HepG2 (cell line): ENCODE data around the gene ATOH8. TPM values are rescaled to one million over a fixed set of nuclear protein-coding genes. Genes with fewer than 3 reads are reported as not detected.

Experiments used
- ATAC-seq: fragments of 200-7000 bp; cut with Tn5 transposase; 3 replicates; pipeline ENCODE4 v1.9.1; 2020; ENCODE audit warnings: mild to moderate bottlenecking, moderate library complexity
- BruUV-seq: library from RNA; stranded (reverse); fragments of 400-500 nt; replicated peaks from 2 replicates; lab custom pipeline; 2021; lab: Mats Ljungman, UMichigan
- CTCF ChIA-PET: fragments of 300-600 bp; formaldehyde crosslinking; extraction: SDS; loops from one replicate; lab custom pipeline; 2021; ENCODE audit warnings: low total read pairs, inconsistent platforms, low intra/inter-chr PET ratio; lab: Yijun Ruan, JAX
- POLR2A ChIA-PET: fragments of 350-600 bp; sonication (Branson Sonifier 250); formaldehyde crosslinking; loops from one replicate; lab custom pipeline; 2020; ENCODE audit warnings: antibody characterized with exemption, inconsistent platforms; lab: Yijun Ruan, JAX
- DNase-seq: peaks from one replicate; pipeline ENCODE4 v3.0.0-alpha.2; 2015; ENCODE audit warnings: low spot score
- FAIRE-seq: peaks from 3 replicates; lab custom pipeline; 2011; peaks lifted over from hg19 to GRCh38; lab: Jason Lieb, UNC
- H2AFZ ChIP-seq: one replicate; pipeline ENCODE4 v1.6.1; 2011; ENCODE audit warnings: low read length, inconsistent platforms
- H3K27ac ChIP-seq: fragments of 300-600 bp; 3 replicates; pipeline ENCODE4 v1.8.0; 2011; ENCODE audit warnings: mixed run types, mild to moderate bottlenecking, mixed read lengths, low read length, inconsistent platforms; ENCODE audit not compliant: insufficient read depth; ENCODE audit errors: extremely low read length
- H3K27me3 ChIP-seq, 2 experiments: fragments of 200-600 bp in 1 of 2; 2 replicates in 1 of 2; 3 replicates in 1 of 2; pipeline versions ENCODE4 v1.6.0 to v1.8.0; 2011; ENCODE audit warnings: low read length in 2 of 2, mild to moderate bottlenecking in 2 of 2, moderate library complexity in 2 of 2, inconsistent platforms in 1 of 2; ENCODE audit not compliant: insufficient read depth in 2 of 2, control insufficient read depth in 1 of 2
- H3K36me3 ChIP-seq, 2 experiments: fragments of 200-600 bp in 1 of 2; replicated peaks in 1 of 2; 2 replicates in 1 of 2; 3 replicates in 1 of 2; pipeline versions ENCODE4 v1.5.1 to v1.8.0; 2011; ENCODE audit warnings: low read length in 2 of 2, inconsistent platforms in 1 of 2; ENCODE audit not compliant: insufficient read depth in 2 of 2, control insufficient read depth in 1 of 2
- H3K4me1 ChIP-seq: 2 replicates; pipeline ENCODE4 v1.5.1; 2012; ENCODE audit warnings: low read length, inconsistent platforms; ENCODE audit not compliant: insufficient read depth
- H3K4me2 ChIP-seq: 2 replicates; pipeline ENCODE4 v1.6.0; 2011; ENCODE audit warnings: low read depth, low read length, inconsistent platforms
- H3K4me3 ChIP-seq, 3 experiments: fragments of 200-600 bp in 1 of 3; sonication (generic), shearing (Covaris generic) in 1 of 3; replicated peaks in 1 of 3; 2 replicates each; pipeline ENCODE4 v1.5.1; 2011 to 2016; ENCODE audit warnings: low read length in 3 of 3, inconsistent platforms in 2 of 3, low read depth in 2 of 3, mild to moderate bottlenecking in 2 of 3, control low read depth in 1 of 3, mixed read lengths in 1 of 3; ENCODE audit not compliant: insufficient read depth in 1 of 3
- H3K79me2 ChIP-seq: one replicate; pipeline ENCODE4 v1.6.1; 2011; ENCODE audit warnings: low read length, inconsistent platforms; ENCODE audit not compliant: insufficient read depth
- H3K9ac ChIP-seq: 2 replicates; pipeline ENCODE4 v1.6.0; 2011; ENCODE audit warnings: mild to moderate bottlenecking, low read depth, low read length, inconsistent platforms; ENCODE audit not compliant: insufficient read depth
- H3K9me3 ChIP-seq: 2 replicates; pipeline ENCODE4 v1.5.1; 2012; ENCODE audit warnings: mild to moderate bottlenecking, low read length
- H4K20me1 ChIP-seq: 2 replicates; pipeline ENCODE4 v1.6.0; 2011; ENCODE audit warnings: inconsistent platforms, mild to moderate bottlenecking, low read length, moderate library complexity; ENCODE audit not compliant: insufficient read depth
- CEBPB ChIP-seq: IDR thresholded peaks from 2 replicates; pipeline ENCODE4 v1.6.1; 2011; ENCODE audit warnings: low read depth, low read length, improper control_type of control experiment, borderline replicate concordance
- EED ChIP-seq: sonication (generic); formaldehyde crosslinking; IDR thresholded peaks from 2 replicates; pipeline ENCODE4 v1.5.0; 2020; ENCODE audit warnings: mild to moderate bottlenecking, missing genetic modification reagents
- HINFP ChIP-seq: sonication (generic); formaldehyde crosslinking; IDR thresholded peaks from 2 replicates; pipeline ENCODE4 v1.4.0; 2020; ENCODE audit warnings: low read depth, mild to moderate bottlenecking, missing genetic modification reagents
- HMG20A ChIP-seq: IDR thresholded peaks from 2 replicates; pipeline ENCODE4 v1.6.1; 2016; ENCODE audit warnings: borderline replicate concordance
- HOXA5 ChIP-seq: sonication (generic); formaldehyde crosslinking; IDR thresholded peaks from 2 replicates; pipeline ENCODE4 v1.4.0; 2020; ENCODE audit warnings: missing genetic modification reagents
- PAWR ChIP-seq: sonication (generic); formaldehyde crosslinking; IDR thresholded peaks from 2 replicates; pipeline ENCODE4 v1.4.0; 2020; ENCODE audit warnings: missing genetic modification reagents, mild to moderate bottlenecking, borderline replicate concordance
- RARG ChIP-seq: sonication (generic); formaldehyde crosslinking; IDR thresholded peaks from 2 replicates; pipeline ENCODE4 v1.4.0; 2020; ENCODE audit warnings: low read depth, mild to moderate bottlenecking, missing genetic modification reagents
- RBM39 ChIP-seq: fragments of 200-400 bp; formaldehyde crosslinking; IDR thresholded peaks from one replicate; pipeline ENCODE4 v1.6.1; 2018; ENCODE audit warnings: antibody characterized with exemption, mild to moderate bottlenecking, low read depth, low read length; ENCODE audit not compliant: poor library complexity, severe bottlenecking
- RFXAP ChIP-seq: sonication (generic); formaldehyde crosslinking; IDR thresholded peaks from 2 replicates; pipeline ENCODE4 v1.4.0; 2020; ENCODE audit warnings: missing genetic modification reagents, borderline replicate concordance
- SNAPC5 ChIP-seq: sonication (generic); formaldehyde crosslinking; IDR thresholded peaks from 2 replicates; pipeline ENCODE4 v1.8.1; 2023; ENCODE audit warnings: mild to moderate bottlenecking, missing genetic modification reagents, borderline replicate concordance
- ZFP91 ChIP-seq: sonication (generic); formaldehyde crosslinking; IDR thresholded peaks from 2 replicates; pipeline ENCODE4 v1.9.0; 2022; ENCODE audit warnings: missing genetic modification reagents, mild to moderate bottlenecking, borderline replicate concordance
- ZNF280D ChIP-seq: sonication (generic); formaldehyde crosslinking; IDR thresholded peaks from 2 replicates; pipeline ENCODE4 v1.5.1; 2020; ENCODE audit warnings: mild to moderate bottlenecking, missing genetic modification reagents
- ZNF572 ChIP-seq: sonication (generic); formaldehyde crosslinking; IDR thresholded peaks from 2 replicates; pipeline ENCODE4 v1.5.1; 2020; ENCODE audit warnings: mild to moderate bottlenecking, missing genetic modification reagents
- WGBS: methylation state at CpG from one replicate; pipeline ENCODE4 v1.1.6; 2017; ENCODE audit warnings: low lambda C conversion rate; 5-methylcytosine and 5-hydroxymethylcytosine counted together
- in situ Hi-C: cut with HindIII; loops from 2 replicates; pipeline ENCODE4 v1.10.0; 2017; ENCODE audit warnings: low pct_unique_long_range_greater_than_20kb; ENCODE audit not compliant: extremely low pct_ligation_motif_present
- intact Hi-C: fragments of 100-400 bp; cut with micrococcal nuclease; formaldehyde crosslinking; loops from one replicate; pipeline ENCODE4 v1.10.0; 2022; ENCODE audit not compliant: unreplicated experiment
- polyA plus RNA-seq, 8 experiments: library from polyadenylated mRNA; depleted of rRNA in 3 of 8; stranded (reverse) in 7 of 8; unstranded in 1 of 8; fragments of >200 nt; fragmentation: Illumina TruSeq in 4 of 8; extraction: Trizol in 4 of 8; gene quantifications; 2 replicates each; pipeline versions ENCODE4 v1.2.1 to v1.2.3, GENCODE V29; 2011 to 2016; ENCODE audit warnings: low read depth in 4 of 8, missing spikeins in 1 of 8, mixed read lengths in 1 of 8; ENCODE audit not compliant: insufficient read depth in 1 of 8
- total RNA-seq, 5 experiments: library from RNA; depleted of rRNA; stranded (reverse); fragments of >200 nt; fragmentation: Illumina TruSeq; extraction: Trizol; gene quantifications; 2 replicates each; pipeline ENCODE4 v1.2.3, GENCODE V29; 2016; ENCODE audit warnings: low read depth in 1 of 5
- TF ChIP-seq, protein P1 (sequence below): sonication (generic); formaldehyde crosslinking; IDR thresholded peaks from 2 replicates; pipeline ENCODE4 v1.9.0; 2021; ENCODE audit warnings: missing genetic modification reagents, borderline replicate concordance

ATOH8 gene
- total and polyA plus RNA-seq, 2 of the 13 experiments (the other 11 are each of a cell fraction or from before 2014, with no cell fraction given), result 0.13 to 0.61 TPM

DNA sequence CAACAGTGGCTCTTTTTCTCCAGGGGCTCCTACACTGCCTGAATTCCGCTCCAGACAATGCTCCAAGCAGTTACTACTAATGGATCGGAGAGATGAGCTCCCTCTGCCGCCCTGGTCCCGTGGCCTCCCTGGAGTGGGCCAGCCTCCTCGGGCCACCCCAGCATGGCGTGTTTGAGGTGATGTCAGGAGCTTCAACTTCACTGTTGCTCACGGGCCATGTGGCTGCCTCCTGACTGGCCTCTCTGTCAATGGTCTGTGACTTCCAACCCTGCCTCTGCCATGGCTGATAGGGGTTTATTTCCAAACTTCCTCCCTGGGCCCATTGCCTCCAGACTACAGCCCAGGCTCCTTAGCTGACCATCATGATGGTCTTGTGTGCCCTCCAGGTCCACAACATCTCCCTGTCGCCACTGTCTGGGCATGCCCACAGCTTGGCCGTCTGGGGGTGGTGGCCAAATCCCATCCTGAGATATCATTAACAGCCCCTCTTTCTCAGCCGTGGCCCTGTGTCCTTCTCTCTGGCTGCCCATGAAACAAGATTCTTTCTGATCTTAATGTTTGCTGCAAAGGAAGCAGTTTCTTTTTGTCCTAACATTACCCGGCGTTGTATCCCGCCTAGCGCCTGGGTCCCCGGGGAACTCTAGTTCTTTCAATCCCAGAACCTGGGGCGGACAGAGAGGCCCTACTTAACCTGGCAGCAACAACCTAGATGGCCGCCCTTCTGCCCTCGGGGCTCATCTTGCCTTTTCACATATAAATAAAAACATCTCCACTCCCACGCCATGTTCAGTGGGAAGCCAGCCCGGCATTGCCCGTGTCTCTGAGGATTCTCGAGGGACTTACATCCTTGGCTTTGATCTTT lies 38.1 kb downstream of the ATOH8 start:
- in situ Hi-C loops, result no loop called here
- no peak overlapping the region for H3K4me3 ChIP-seq
- no peak for DNase-seq
- H3K4me2 ChIP-seq, result no peak overlapping the region
- no peaks in the 10 kb centered on the region; a peak in 1 of 5 replicates for H3K27me3 ChIP-seq
- WGBS, result 86% methylated on average over 22 of the region's 22 CpGs
- intact Hi-C loops, result no loop called here
- POLR2A ChIA-PET, result no interaction called here
- no peak for FAIRE-seq
- H3K9me3 ChIP-seq, result no peaks in the 10 kb centered on the region
- no peak overlapping the region for H2AFZ ChIP-seq
- peaks cover 65% of the 10 kb centered on the region for H3K4me1 ChIP-seq
- no peak overlapping the region for H3K9ac ChIP-seq
- no peak for ATAC-seq
- H3K79me2 ChIP-seq, result no peaks in the 10 kb centered on the region
- CTCF ChIA-PET, result no interaction called here
- no TSS peak for BruUV-seq
- no peaks in the 10 kb centered on the region for H4K20me1 ChIP-seq
- no peak overlapping the region for H3K27ac ChIP-seq
- H3K36me3 ChIP-seq, result no peaks in the 10 kb centered on the region
- TF ChIP-seq, protein P1, sequence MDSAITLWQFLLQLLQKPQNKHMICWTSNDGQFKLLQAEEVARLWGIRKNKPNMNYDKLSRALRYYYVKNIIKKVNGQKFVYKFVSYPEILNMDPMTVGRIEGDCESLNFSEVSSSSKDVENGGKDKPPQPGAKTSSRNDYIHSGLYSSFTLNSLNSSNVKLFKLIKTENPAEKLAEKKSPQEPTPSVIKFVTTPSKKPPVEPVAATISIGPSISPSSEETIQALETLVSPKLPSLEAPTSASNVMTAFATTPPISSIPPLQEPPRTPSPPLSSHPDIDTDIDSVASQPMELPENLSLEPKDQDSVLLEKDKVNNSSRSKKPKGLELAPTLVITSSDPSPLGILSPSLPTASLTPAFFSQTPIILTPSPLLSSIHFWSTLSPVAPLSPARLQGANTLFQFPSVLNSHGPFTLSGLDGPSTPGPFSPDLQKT (CRISPR knock-in tag), result no peak
- TF ChIP-seq RARG (no peak), CEBPB (no peak), EED (CRISPR knock-in tag) (no peak), ZFP91 (CRISPR knock-in tag) (no peak), HINFP (no peak), SNAPC5 (CRISPR knock-in tag) (no peak), RBM39 (no peak), ZNF280D (CRISPR knock-in tag) (no peak), HMG20A (CRISPR knock-in tag) (no peak), HOXA5 (CRISPR knock-in tag) (no peak), ZNF572 (CRISPR knock-in tag) (no peak), RFXAP (CRISPR knock-in tag) (no peak), PAWR (CRISPR knock-in tag) (no peak)
